ENCODE data around the gene OR5AU1.

DNA sequence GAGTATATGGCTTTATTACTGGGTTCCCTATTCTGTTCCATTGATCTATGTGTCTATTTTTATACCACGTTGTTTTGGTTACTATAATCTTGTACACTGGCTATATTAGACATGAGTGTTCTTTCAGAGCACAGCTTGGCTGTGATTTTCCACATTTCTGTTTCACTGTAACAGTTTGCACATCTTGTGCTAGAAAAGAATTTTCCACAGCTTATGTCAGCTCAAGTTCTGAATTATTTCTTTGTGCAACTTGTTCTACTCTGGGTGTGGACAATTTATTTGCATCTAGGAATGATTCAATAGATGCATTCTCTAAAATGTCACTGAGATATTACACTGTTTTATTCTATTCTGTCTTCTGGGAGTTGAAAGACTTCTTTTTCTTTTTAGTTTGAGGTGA lies 28.4 kb upstream of the OR5AU1 start:
- no peak for TF ChIP-seq CTCF (IDR thresholded peaks at IDR 0.05)
- no peak for TF ChIP-seq POLR2AphosphoS5 (IDR thresholded peaks at IDR 0.05)
- TF ChIP-seq POLR2A (IDR thresholded peaks at IDR 0.05) = no peak
